ENCODE measurements around the gene PAN3.
"Not testable (repeated sequence)": the region's sequence is repeated elsewhere in the genome, so short reads cannot be mapped to it uniquely, and the experiment has no call there.

The PAN3 gene

DNA sequence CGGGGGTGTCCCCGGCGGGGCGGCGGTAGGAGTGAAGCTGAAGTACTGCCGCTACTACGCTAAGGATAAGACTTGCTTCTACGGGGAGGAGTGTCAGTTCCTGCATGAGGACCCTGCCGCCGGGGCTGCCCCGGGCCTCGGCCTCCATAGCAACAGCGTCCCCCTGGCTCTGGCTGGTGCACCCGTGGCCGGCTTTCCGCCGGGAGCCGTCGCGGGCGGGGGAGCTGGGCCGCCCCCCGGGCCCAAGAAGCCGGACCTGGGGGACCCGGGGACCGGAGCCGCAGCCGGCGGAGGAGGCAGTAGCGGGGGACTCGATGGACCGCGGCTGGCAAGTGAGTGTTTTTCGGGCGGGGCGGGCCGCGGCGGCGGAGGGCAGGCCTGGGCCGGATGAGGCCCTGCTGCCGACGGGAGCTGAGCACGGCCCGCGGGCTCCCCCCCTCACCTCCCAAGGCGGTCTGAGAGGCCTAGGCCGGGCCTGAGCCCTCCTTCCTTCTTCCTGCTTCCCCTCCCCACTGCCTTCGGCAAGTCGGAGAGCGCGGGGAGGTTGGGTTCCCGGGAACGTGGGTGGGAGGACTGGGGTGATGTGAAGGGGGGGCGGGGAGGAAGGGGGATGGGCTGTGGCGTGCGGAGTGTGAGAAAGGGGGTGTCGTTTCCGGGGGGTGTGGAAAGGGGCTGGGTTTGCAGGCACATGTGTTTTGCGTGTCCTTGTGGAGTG, 568 bp downstream of the PAN3 start:
- peak; percentile 87 for DNase-seq

GRCh38 chr13:28140433-28141125, 2.2 kb downstream of the PAN3 start:
- no peak for DNase-seq

DNA sequence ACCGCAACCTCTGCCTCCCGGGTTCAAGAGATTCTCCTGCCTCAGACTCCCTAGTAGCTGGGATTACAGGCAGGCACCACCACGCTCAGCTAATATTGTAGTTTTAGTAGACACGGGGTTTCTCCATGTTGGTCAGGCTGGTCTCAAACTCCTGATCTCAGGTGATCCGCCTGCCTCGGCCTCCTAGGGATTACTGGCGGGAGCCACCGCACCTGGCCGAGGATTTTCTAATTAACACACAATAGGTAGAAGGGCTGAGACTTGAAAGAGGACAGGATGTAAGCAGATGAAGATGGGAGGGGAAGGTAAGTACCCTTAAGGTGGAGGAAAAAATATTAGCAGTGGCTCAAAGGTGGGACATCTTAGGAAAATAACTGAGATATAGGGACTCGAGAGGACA, 3.2 kb downstream of the PAN3 start:
- DNase-seq: not testable (repeated sequence)

DNA sequence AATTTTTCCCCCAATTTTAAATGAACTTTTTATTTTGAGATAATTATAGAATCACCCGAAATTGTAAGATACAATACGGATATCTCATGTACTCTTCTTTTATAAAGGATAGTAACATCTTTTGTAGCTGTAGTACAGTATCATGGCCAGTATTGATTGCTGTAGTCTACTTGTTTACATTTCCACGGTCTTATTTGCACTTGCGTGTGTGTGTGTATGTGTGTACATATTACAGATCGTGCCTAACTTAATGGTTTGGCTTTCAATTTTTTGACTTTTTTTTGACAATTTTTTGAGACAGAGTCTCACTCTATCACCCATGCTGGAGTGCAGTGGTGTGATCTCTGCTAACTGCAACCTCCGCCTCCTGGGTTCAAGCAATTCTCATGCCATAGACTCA, 6.7 kb downstream of the PAN3 start:
- DNase-seq: no peak

DNA sequence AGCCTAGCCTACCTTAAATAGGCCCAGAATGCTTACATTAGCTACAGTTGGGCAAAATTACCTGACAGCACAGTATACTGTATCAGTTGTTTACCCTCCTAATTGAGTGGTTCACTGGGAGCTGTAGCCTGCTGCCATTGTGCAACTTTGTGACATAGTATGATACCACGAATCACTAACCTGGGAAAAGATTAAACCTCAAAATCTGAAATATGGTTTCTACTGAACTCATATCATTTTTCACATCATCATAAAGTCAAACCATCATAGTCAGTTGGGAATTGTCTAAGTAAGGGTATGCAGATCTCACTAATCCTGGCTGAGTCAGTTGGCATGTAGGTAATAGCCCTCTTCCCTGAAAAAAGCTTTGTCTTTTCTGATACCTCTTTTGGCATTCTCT, 9.2 kb downstream of the PAN3 start:
- DNase-seq: peak; percentile 6

DNA sequence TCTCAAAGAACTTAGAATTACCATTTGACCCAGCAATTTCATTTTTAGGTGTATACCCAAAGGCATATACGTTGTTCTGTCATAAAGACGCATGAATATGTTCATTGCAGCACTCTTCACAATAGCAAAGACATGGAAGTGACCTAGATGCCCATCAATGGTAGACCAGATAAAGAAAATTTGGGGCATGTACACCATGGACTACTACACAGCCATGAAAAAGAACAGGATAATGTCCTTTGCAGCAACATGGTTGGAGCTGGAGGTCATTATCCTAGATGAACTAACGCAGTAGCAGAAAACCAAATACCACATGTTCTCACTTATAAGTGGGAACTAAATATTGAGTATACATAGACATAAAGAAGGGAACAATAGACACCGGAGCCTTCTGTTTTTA, 20.7 kb downstream of the PAN3 start:
- DNase-seq: no peak

DNA sequence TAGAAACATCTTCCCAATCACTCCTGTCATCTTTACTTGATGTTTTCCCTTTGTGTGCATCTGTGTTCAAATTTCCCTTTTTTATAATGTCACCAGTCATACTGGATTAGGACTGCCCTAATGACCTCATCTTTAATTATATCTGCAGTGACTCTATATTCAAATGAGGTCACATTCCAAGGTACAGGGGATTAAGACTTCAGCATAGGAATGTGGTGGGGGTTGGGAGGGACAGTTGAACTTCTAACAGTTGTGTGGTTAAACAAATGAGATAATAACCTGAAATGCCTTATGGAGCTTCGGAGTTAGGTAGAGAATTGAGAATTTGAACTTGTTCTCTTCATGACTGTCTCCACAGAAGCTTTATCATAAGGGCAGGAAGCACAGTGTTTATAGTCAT, 23.0 kb downstream of the PAN3 start:
- DNase-seq: no peak

GRCh38 chr13:28163587-28163986, 25.2 kb downstream of the PAN3 start:
- no peak for DNase-seq

DNA sequence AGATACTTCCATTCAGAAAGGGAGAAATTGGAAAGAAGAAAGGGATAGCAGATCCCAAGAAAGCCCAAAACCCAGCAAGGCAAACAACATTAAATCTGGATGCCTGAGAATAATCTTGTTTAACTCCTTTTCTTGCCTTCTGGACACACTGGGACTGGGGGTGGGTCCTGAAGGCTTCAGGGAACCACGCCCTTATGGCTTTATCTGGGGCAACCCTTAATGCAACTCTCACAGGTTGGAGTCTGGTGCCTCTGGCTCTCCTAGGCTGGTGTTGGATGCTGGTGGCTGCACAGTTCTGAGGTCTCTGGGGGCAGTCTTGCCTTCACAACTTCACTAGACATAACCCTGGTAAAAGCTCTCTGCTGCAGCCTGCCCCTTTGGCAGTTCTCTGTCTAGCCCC, 27.9 kb downstream of the PAN3 start:
- no peak for DNase-seq

GRCh38 chr13:28171266-28171665, 32.9 kb downstream of the PAN3 start:
- no peak for DNase-seq

GRCh38 chr13:28172947-28173346, 34.6 kb downstream of the PAN3 start:
- no peak for DNase-seq

GRCh38 chr13:28173793-28174192, 35.4 kb downstream of the PAN3 start:
- no peak for DNase-seq

DNA sequence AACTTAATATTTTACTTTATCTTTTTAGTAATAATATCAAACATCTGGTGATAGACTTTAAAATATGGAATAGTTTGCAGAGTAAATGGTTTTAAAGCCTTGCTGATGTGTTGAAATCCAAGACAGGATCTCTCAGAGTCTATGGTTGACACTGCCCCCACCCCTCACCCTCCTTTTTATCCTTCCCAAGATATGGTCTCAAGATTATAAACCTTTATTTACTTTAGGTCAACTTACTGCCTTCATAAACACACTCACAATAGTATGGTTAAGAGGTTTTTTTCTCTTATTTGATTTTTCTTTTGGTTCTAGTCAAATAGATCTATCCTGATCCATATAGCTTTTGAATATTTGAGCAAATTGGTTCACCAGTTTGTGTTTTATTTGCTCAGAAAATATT, 39.0 kb downstream of the PAN3 start:
- DNase-seq: no peak

- DNase-seq: no peak
Observed at GRCh38 chr13:28177877-28178276, 39.5 kb downstream of the PAN3 start.

- DNase-seq: no peak
Observed at GRCh38 chr13:28179974-28180373, 41.6 kb downstream of the PAN3 start.

DNA sequence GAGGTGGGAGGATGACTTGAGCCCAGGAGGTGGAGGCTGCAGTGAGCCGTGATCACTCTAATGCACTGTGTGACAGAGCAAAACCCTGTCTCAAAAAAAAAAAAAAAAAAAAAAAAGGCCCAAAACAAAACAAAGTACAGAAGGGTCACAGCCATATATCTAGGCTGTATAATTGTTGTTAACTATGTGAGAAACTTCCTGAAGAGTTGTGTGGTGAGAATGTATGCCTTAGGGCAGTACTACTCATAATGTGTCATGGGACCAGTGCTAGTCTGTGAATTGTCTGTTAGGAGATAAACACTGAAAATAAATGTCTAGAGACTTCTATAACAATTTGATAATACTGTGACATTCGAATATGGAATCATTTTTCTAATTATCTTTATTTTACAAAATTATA, 43.1 kb downstream of the PAN3 start:
- DNase-seq: no peak

DNA sequence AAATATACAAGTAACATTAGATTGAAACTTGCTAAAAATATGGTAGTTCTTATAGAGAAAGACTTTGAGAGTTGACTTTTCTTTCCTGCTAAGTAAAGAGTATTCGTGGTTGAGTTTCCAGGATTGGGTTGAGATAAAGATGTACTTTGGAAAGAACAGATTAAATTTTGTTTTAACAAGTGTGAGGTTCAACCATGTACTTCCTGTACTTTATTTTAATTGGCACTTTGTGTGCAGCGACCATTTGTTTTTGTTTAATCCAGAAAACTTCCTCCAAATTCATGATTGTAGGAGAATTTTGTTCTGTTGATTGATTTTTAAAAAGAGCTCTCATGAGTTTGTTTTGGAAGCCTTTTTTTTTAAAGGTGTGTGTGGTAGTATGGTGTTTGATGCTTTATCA, 46.9 kb downstream of the PAN3 start:
- DNase-seq: no peak

DNA sequence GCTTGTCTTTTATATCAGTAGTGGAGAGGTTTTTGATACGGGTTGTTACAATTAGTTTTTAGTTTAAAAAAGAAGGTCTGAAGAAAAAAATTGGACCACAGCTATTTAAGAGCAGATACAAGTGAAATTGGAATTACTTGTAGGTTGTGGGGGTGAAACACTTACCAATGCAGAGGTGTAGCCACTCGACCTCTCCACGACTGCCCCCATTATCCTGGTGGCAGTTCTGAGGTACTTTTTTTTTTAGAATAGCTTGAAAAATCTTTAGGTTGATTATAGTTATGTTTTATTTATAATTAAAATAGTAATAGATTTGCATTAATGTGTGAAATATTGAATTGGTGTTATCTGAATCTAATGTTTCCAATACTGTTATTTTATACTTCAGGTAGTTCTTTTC, 60.7 kb downstream of the PAN3 start:
- DNase-seq: no peak

DNA sequence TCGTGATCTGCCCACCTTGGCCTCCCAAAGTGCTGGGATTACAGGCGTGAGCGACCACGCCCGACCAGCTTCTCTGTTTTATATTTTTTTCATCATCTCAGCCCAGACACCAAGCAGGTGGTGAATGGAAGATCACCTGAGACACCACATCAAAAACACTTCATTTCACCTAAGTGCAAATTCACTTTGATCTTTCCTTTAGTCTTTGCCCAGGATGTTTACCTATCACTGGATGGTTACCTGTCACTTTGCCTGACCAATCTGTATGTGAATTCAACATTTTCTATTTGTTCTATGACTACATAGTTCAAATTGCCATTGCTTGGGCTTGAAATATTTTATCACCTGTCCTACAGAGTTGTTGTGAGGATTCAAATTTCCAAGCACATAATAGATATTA, 65.7 kb downstream of the PAN3 start:
- no peak for DNase-seq

DNA sequence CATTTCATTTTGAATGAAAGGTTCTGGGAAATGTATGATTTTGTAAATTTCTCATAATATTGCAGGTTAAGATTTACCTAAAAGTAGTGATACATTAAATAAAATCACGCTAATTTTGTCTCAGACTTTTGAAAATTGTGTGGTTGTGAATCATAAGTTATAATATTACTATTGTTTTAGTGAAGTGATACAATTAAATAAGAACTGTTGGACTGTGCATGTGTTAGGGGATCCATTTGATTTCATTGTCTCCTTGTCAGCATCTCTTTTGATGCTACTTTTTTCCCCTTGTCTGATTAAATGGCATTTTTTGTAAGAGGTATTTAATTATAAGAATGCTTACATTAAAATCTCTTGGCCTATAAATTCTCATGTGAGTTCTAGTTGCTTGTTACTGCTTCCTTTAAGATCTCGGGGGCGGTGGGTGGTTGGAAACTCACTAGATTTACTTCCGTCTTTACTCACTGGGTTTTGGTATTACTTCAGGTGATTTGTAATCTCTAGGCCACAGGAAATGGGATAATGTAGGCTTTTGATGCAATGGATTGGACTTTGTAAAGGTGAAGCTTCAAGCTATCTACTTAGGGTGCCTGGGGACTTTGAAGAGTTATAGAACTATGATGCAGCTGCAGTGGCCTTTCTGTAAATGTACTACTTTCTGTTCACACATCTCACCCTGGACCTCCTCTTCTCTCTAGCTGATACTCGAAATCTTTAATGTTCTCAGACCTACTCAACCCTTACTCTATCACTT, 66.5 kb downstream of the PAN3 start:
- peak; percentile 64 for DNase-seq

- no peak for DNase-seq
Observed at GRCh38 chr13:28218679-28219078, 80.3 kb downstream of the PAN3 start.

- DNase-seq: no peak
Observed at GRCh38 chr13:28219408-28220099, 81.2 kb downstream of the PAN3 start.

- DNase-seq: no peak
Observed at GRCh38 chr13:28220166-28220565, 81.8 kb downstream of the PAN3 start.
